DND-41 (cell line): Measurements from ENCODE around the gene ZNF625.
A peak's percentile ranks its signal among the peaks of the same experiment; 100 is the strongest.

Source experiments
- ATAC-seq: fragments of 200-7000 bp; cut with Tn5 transposase; 3 replicates; pipeline ENCODE4 v1.9.1; 2021; ENCODE audit warnings: low read depth; ENCODE audit not compliant: insufficient read depth
- DNase-seq: peaks from one replicate; pipeline ENCODE4 v3.0.0-alpha.2; 2020
- H2AFZ ChIP-seq: 2 replicates; pipeline ENCODE4 v1.6.0; 2012; ENCODE audit warnings: low read depth, low read length
- H3K27ac ChIP-seq: 2 replicates; pipeline ENCODE4 v1.5.1; 2012; ENCODE audit warnings: low read length, inconsistent platforms
- H3K27me3 ChIP-seq: fragments of 200-600 bp; sonication (generic); 2 replicates; pipeline ENCODE4 v1.6.0; 2012; ENCODE audit warnings: low read length, mild to moderate bottlenecking, inconsistent platforms; ENCODE audit not compliant: insufficient read depth, poor library complexity
- H3K36me3 ChIP-seq: 2 replicates; pipeline ENCODE4 v1.5.1; 2012; ENCODE audit warnings: low read length, inconsistent platforms; ENCODE audit not compliant: insufficient read depth
- H3K4me1 ChIP-seq: 2 replicates; pipeline ENCODE4 v1.5.1; 2012; ENCODE audit warnings: mild to moderate bottlenecking, low read length; ENCODE audit not compliant: insufficient read depth
- H3K4me2 ChIP-seq: 2 replicates; pipeline ENCODE4 v1.6.0; 2012; ENCODE audit warnings: mild to moderate bottlenecking, moderate library complexity, low read length, inconsistent platforms; ENCODE audit not compliant: insufficient read depth
- H3K4me3 ChIP-seq, 2 experiments: fragments of 200-600 bp in 1 of 2; shearing (Covaris generic) in 1 of 2; 2 replicates each; pipeline ENCODE4 v1.5.1; 2012 to 2016; ENCODE audit warnings: inconsistent platforms in 2 of 2, low read length in 2 of 2, mild to moderate bottlenecking in 2 of 2, low read depth in 1 of 2, moderate library complexity in 1 of 2
- H3K79me2 ChIP-seq: 2 replicates; pipeline ENCODE4 v1.6.0; 2012; ENCODE audit warnings: low read length, inconsistent platforms; ENCODE audit not compliant: insufficient read depth
- H3K9ac ChIP-seq: 2 replicates; pipeline ENCODE4 v1.6.0; 2012; ENCODE audit warnings: low read depth, mild to moderate bottlenecking, inconsistent platforms, low read length, moderate library complexity
- H3K9me3 ChIP-seq: 2 replicates; pipeline ENCODE4 v1.5.1; 2012; ENCODE audit warnings: low read length, moderate library complexity, mild to moderate bottlenecking, inconsistent platforms; ENCODE audit not compliant: insufficient read depth, severe bottlenecking
- H4K20me1 ChIP-seq: 2 replicates; pipeline ENCODE4 v1.6.0; 2012; ENCODE audit warnings: low read length; ENCODE audit not compliant: insufficient read depth
- CTCF ChIP-seq: IDR thresholded peaks from 2 replicates; pipeline ENCODE4 v1.5.1; 2012; ENCODE audit warnings: borderline replicate concordance, low read length, moderate library complexity, mild to moderate bottlenecking; ENCODE audit not compliant: poor library complexity, severe bottlenecking; ENCODE audit errors: extremely low read depth
- EZH2 ChIP-seq: IDR thresholded peaks from 3 replicates; pipeline ENCODE4 v1.6.1; 2012; ENCODE audit warnings: borderline replicate concordance, low read depth, mild to moderate bottlenecking, moderate library complexity, low read length, inconsistent platforms; ENCODE audit not compliant: severe bottlenecking

The ZNF625 gene

GRCh38 chr19:12155324-12155860 lies 1.1 kb downstream of the ZNF625 start:
- no peaks in the 10 kb centered on the region for H3K9me3 ChIP-seq
- H3K9ac ChIP-seq = peak overlapping the region; percentile 74; the same call in 1 of the 2 replicates
- DNase-seq = no peak
- peaks cover 3% of the 10 kb centered on the region; the same call in 1 of the 2 replicates for H3K36me3 ChIP-seq
- TF ChIP-seq CTCF = no peak
- TF ChIP-seq EZH2 = no peak
- no peak overlapping the region for H2AFZ ChIP-seq
- no peaks in the 10 kb centered on the region for H4K20me1 ChIP-seq
- ATAC-seq = no peak
- H3K4me3 ChIP-seq = peak overlapping the region in 1 of 2 experiments; percentile 85; a peak in 1 of 4 replicates
- peaks cover 20% of the 10 kb centered on the region; the same call in 1 of the 2 replicates for H3K4me1 ChIP-seq
- H3K27me3 ChIP-seq = no peaks in the 10 kb centered on the region
- peaks cover 19% of the 10 kb centered on the region for H3K79me2 ChIP-seq
- H3K27ac ChIP-seq = peak overlapping the region; percentile 2; the same call in 1 of the 2 replicates
- peak overlapping the region; percentile 84 for H3K4me2 ChIP-seq

- Histone ChIP-seq H3K4me2 (no peak overlapping the region), H3K79me2 (no peaks in the 10 kb centered on the region), H3K4me3 (no peak overlapping the region), H3K36me3 (peaks cover 17% of the 10 kb centered on the region; the same call in 1 of the 2 replicates), H2AFZ (no peak overlapping the region), H4K20me1 (no peaks in the 10 kb centered on the region), H3K9me3 (no peaks in the 10 kb centered on the region), H3K9ac (no peak overlapping the region), H3K27ac (no peak overlapping the region), H3K4me1 (peaks cover 13% of the 10 kb centered on the region), H3K27me3 (no peaks in the 10 kb centered on the region)
- DNase-seq = no peak
- ATAC-seq = no peak
- TF ChIP-seq CTCF (no peak), EZH2 (no peak)
Measured at GRCh38 chr19:12145348-12145747, 11.2 kb downstream of the ZNF625 start.

- Histone ChIP-seq H3K4me3 (peak overlapping the region in 1 of 2 experiments; percentile 84; a peak in 2 of 4 replicates), H3K9ac (no peak overlapping the region)
Measured at GRCh38 chr19:12141405-12141736, 15.2 kb downstream of the ZNF625 start.

More at GRCh38 chr19:12141405-12141736, 15.2 kb downstream of the ZNF625 start:
- Histone ChIP-seq H2AFZ (no peak overlapping the region), H3K27ac (no peak overlapping the region), H3K9me3 (no peaks in the 10 kb centered on the region), H3K36me3 (peaks cover 27% of the 10 kb centered on the region), H4K20me1 (0 out of 2 replicates have a peak, but pooled peaks cover 4% of the 10 kb centered on the region), H3K4me2 (peak overlapping the region; percentile 73), H3K27me3 (no peaks in the 10 kb centered on the region), H3K79me2 (peaks cover 30% of the 10 kb centered on the region), H3K4me1 (peaks cover 36% of the 10 kb centered on the region)
- ATAC-seq = no peak
- DNase-seq = no peak
- no peak for TF ChIP-seq CTCF
- no peak for TF ChIP-seq EZH2
